Cardiac muscle cell (in vitro differentiated cells and primary cell): ENCODE measurements around the gene ADAMTS12. TPM values are rescaled to one million over a fixed set of nuclear protein-coding genes. Genes with fewer than 3 reads are reported as not detected.
A peak's percentile ranks its signal among the peaks of the same experiment; 100 is the strongest.
"Not testable (repeated sequence)": the region's sequence is repeated elsewhere in the genome, so short reads cannot be mapped to it uniquely, and the experiment has no call there.

ENCODE experiments used
- DNase-seq, 2 donors: peaks; one replicate each; pipeline versions ENCODE4 v3.0.0 to v3.0.0-alpha.2; 2010 to 2017; ENCODE audit warnings: low read depth in 1 of 2, low spot score in 1 of 2
- H3K27ac ChIP-seq: fragments of 200-600 bp; sonication (generic); 2 replicates; pipeline ENCODE4 v1.5.1; 2016
- H3K27me3 ChIP-seq: fragments of 200-600 bp; sonication (generic); 2 replicates; pipeline ENCODE4 v1.6.0; 2016; ENCODE audit warnings: control low read depth
- H3K36me3 ChIP-seq: fragments of 200-600 bp; sonication (generic); 2 replicates; pipeline ENCODE4 v1.5.1; 2016; ENCODE audit warnings: control low read depth
- H3K4me1 ChIP-seq: fragments of 200-600 bp; sonication (generic); 2 replicates; pipeline ENCODE4 v1.8.1; 2017; ENCODE audit warnings: low read depth, mild to moderate bottlenecking, mixed run types
- H3K4me3 ChIP-seq: fragments of 200-600 bp; sonication (generic); 2 replicates; pipeline ENCODE4 v1.5.1; 2016; ENCODE audit warnings: mild to moderate bottlenecking
- H3K9me3 ChIP-seq: fragments of 200-600 bp; sonication (generic); 2 replicates; pipeline ENCODE4 v1.5.1; 2017; ENCODE audit warnings: low read depth, mild to moderate bottlenecking, control low read depth
- polyA plus RNA-seq: library from polyadenylated mRNA; unstranded; fragments of >200 nt; fragmentation: Nextera tagmentation; extraction: Ambion mirVana; gene quantifications from 2 replicates; pipeline ENCODE4 v1.2.1, GENCODE V29; 2016
- total RNA-seq: library from RNA; depleted of rRNA; stranded (reverse); fragments of >200 nt; gene quantifications from 2 replicates; pipeline ENCODE4 v1.2.3, GENCODE V29; 2016
- TF ChIP-seq, protein P1 (sequence below): IDR thresholded peaks from 2 replicates; pipeline ENCODE4 v1.5.1; 2012; ENCODE audit warnings: low read depth, mild to moderate bottlenecking, low read length

ADAMTS12 gene
- total and polyA plus RNA-seq, 2 experiments from 2014 or later, result 29.3 to 48.4 TPM

DNA sequence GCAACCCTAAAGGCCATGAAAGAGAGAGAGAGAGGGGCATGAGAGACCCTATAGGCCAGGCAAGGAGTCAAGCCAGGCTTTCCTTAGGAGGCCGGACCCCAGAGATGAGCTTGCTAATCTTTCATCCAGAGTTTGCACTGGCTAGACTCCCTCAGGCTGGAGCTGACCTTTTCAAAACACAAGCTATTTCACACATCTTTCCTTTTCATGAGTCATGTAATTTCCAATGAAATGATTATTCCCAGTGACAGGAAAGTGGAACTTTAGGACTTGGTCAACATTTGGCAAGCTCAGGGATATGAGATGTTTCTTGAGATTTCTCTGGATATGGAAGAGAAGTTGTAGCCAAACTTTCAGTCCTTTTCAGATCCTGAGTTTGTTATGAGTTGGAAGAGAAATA lies 333.3 kb downstream of the ADAMTS12 start:
- peak in 1 of 2 donors; percentile 21 for DNase-seq
- Histone ChIP-seq H3K4me3 (no peak overlapping the region), H3K27ac (no peak overlapping the region), H3K36me3 (no peaks in the 10 kb centered on the region), H3K27me3 (no peaks in the 10 kb centered on the region), H3K4me1 (no peaks in the 10 kb centered on the region), H3K9me3 (no peaks in the 10 kb centered on the region)
- TF ChIP-seq, protein P1, sequence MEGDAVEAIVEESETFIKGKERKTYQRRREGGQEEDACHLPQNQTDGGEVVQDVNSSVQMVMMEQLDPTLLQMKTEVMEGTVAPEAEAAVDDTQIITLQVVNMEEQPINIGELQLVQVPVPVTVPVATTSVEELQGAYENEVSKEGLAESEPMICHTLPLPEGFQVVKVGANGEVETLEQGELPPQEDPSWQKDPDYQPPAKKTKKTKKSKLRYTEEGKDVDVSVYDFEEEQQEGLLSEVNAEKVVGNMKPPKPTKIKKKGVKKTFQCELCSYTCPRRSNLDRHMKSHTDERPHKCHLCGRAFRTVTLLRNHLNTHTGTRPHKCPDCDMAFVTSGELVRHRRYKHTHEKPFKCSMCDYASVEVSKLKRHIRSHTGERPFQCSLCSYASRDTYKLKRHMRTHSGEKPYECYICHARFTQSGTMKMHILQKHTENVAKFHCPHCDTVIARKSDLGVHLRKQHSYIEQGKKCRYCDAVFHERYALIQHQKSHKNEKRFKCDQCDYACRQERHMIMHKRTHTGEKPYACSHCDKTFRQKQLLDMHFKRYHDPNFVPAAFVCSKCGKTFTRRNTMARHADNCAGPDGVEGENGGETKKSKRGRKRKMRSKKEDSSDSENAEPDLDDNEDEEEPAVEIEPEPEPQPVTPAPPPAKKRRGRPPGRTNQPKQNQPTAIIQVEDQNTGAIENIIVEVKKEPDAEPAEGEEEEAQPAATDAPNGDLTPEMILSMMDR, result no peak

DNA sequence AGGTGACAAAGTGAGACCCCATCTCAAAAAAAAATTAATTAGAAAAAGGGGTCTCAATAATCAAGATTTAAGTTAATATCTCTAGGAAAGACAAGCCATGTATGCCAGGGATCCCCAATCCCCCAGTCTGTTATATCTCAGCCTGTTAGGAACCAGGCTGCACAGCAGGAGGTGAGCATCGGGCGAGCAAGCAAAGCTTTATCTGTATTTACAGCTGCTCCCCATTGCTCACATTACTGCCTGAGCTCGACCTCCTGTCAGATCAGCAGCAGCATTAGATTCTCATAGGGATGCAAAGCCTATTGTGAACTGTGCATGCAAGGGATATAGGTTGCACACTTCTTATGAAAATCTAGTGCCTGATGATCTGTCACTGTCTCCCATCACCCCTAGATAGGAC lies 334.2 kb downstream of the ADAMTS12 start:
- Histone ChIP-seq H3K27me3 (no peaks in the 10 kb centered on the region), H3K4me3 (no peak overlapping the region), H3K9me3 (no peaks in the 10 kb centered on the region), H3K36me3 (no peaks in the 10 kb centered on the region), H3K27ac (no peak overlapping the region), H3K4me1 (no peaks in the 10 kb centered on the region)
- TF ChIP-seq, protein P1, result no peak
- no peak for DNase-seq

DNA sequence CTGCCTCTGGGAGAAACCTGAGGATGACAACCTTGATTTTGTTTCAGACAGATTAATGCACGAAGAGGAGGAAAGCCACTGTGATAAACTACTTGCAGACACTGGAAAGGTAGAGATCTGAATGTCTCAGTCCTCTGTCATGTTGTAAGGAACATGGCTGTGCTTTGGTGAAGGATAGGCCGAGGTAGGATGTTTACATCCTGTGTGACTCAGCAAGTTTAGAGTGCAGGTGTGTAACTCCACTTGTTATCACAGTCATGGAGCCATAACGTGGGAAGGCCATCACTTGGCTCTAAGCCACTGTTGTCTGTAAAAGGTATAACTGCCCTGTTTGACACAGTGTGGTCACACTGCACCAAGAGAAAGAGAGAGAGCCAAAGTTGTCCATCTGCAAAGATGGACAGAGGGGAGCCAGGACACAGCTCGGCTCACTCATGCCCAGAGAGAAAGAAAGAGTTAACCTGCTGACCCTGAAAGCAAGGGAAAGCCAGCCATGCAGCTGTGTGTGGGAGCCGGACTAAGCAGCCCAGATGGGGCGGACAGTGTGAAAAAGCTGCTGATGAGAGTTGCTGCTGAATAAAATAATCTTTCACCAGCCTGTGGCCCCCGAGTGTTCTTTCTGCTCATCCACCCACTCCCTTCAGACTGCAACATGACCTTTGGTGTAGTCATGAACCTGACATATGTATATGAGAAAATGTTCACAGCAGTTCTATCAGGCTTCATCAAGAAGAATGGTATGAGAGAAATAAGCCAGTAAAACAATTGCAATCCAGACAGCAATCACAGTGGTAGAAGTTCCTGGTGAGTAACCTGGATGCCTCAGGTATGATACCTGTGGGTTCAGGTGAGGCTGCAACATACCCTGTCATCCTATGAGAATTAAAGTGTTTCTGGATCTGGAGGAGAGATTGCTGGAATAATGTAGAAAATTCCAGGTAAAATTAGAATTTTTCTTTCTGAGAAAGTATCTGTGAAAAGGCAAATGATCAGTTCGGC lies 335.2 kb downstream of the ADAMTS12 start:
- Histone ChIP-seq H3K36me3 (no peaks in the 10 kb centered on the region), H3K9me3 (no peaks in the 10 kb centered on the region), H3K4me3 (no peak overlapping the region), H3K27ac (no peak overlapping the region), H3K4me1 (no peaks in the 10 kb centered on the region), H3K27me3 (no peaks in the 10 kb centered on the region)
- TF ChIP-seq, protein P1, result no peak
- DNase-seq, result peak in 1 of 2 donors; percentile 37

DNA sequence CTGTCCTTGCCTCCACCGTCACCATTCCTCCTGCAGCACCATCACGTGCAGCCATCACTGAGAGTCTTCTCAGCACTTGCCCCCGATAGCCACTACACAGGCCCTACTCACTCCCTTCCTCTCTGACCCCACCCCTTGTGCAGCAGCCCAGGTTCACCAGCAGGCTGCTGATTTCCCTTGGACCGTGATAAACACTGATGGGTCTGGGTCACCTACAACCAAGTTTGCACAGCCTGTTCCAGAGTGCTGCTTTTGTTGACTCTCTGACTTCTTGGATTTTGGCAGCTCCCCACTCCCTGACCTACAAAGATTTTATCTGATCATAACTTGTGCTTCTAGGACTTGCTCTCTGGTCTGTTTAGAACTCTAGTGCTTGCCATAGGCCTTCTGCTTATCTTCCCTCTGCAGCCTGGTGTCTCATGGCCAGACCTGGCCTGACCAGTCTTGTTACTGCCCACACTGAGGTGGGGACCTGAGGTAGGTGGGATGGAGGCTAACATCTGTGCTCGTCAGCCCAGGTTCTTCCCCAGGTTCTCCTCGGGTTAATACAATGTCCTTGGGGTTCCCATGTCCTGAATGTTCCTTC lies 341.7 kb downstream of the ADAMTS12 start:
- TF ChIP-seq, protein P1, result no peak
- H3K27ac ChIP-seq, result no peak overlapping the region
- H3K27me3 ChIP-seq, result no peaks in the 10 kb centered on the region

DNA sequence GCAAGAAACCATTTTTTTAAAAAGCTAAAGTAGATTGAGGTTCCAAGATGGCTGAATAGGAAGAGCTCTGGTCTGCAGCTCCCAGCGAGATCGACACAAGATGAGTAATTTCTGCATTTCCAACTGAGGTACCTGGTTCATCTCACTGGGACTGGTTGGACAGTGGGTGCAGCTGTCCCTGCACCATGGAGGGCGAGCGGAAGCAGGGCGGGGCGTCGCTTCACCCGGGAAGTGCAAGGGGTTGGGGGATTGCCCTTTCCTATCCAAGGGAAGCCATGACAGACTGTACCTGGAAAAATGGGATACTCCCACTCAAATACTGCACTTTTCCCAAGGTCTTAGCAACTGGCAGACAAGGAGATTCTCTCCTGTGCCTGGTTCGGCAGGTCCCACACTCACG lies 352.0 kb downstream of the ADAMTS12 start:
- H3K9me3 ChIP-seq, H3K4me1 ChIP-seq, H3K27ac ChIP-seq, H3K36me3 ChIP-seq, DNase-seq, H3K27me3 ChIP-seq, H3K4me3 ChIP-seq: not testable (repeated sequence)

More for the DNA sequence above, 341.7 kb downstream of the ADAMTS12 start:
- Histone ChIP-seq H3K9me3 (no peaks in the 10 kb centered on the region), H3K4me3 (no peak overlapping the region), H3K4me1 (no peaks in the 10 kb centered on the region), H3K36me3 (peaks cover 10% of the 10 kb centered on the region)
- no peak for DNase-seq

DNA sequence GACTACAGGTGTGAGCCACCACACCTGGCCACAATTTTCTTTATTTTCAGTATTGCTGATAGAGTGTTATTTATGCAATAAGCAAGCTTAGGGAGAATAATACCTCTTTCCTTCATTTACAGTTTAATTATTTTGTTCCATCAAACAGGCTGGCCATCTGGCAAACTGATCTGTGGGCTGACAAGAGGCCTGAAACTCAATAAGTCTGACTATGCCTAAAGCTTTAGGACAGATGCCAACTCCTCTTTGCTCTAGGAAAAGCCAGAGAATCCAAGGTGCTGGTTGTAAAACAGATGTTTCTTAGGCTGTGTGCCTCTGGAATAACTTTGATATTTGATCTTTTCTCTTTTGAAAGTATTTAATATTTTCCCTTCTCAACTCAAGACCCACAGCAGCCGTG lies 352.6 kb downstream of the ADAMTS12 start:
- TF ChIP-seq, protein P1, result no peak
- H3K36me3 ChIP-seq, result peaks cover 2% of the 10 kb centered on the region
- H3K27me3 ChIP-seq, result no peaks in the 10 kb centered on the region
- H3K9me3 ChIP-seq, result no peaks in the 10 kb centered on the region
- no peak overlapping the region for H3K27ac ChIP-seq
- no peaks in the 10 kb centered on the region for H3K4me1 ChIP-seq
- no peak for DNase-seq
- H3K4me3 ChIP-seq, result no peak overlapping the region
